ENCODE results near the gene KCNJ6. TPM values are rescaled to one million over a fixed set of nuclear protein-coding genes. Genes with fewer than 3 reads are reported as not detected.

Gene KCNJ6
- total and polyA plus RNA-seq, 2 of the 8 experiments (the other 6 are each of a cell fraction or from before 2014, with no cell fraction given) = 0.51 to 1.2 TPM

- no peak overlapping the region for H3K9ac ChIP-seq (replicated peaks in 1 of 4; ENCODE audit: extremely low read depth in 1 of 4, low read depth in 3 of 4, low read length in 3 of 4)
- H3K27me3 ChIP-seq (replicated peaks in 1 of 4; ENCODE audit: control insufficient read depth in 3 of 4, extremely low read depth in 1 of 4, insufficient read depth in 3 of 4, low read length in 3 of 4) = no peaks in the 10 kb centered on the region
- H2BK15ac ChIP-seq (ENCODE audit: low read length) = no peak overlapping the region
- no peak overlapping the region for H3K4me2 ChIP-seq (ENCODE audit: insufficient read depth in 1 of 2, low read depth in 2 of 2, low read length in 2 of 2)
- no peak overlapping the region for H2BK5ac ChIP-seq (ENCODE audit: low read depth, low read length)
- ChIA-PET CTCF (ENCODE audit: partially characterized antibody) (interaction anchor here (1.2 kb wide), 2 partner anchors 20 to 23 kb away, joined by 3 read pairs; partner anchors contain the start of gene KCNJ6), POLR2A (ENCODE audit: partially characterized antibody) (no interaction called here)
- H3K79me1 ChIP-seq (ENCODE audit: low read depth, low read length) = no peaks in the 10 kb centered on the region
- H3K4me3 ChIP-seq (ENCODE audit: extremely low read depth in 1 of 4, insufficient read depth in 2 of 4, low read depth in 3 of 4, low read length in 4 of 4) = no peak overlapping the region
- H3K9me3 ChIP-seq (ENCODE audit: insufficient read depth in 2 of 2, low read depth in 1 of 2, low read length in 1 of 2) = no peaks in the 10 kb centered on the region; a peak in 1 of 4 replicates
- H2AFZ ChIP-seq (ENCODE audit: low read length) = no peak overlapping the region
- H4K8ac ChIP-seq (ENCODE audit: extremely low read depth, insufficient read depth, low read length) = no peak overlapping the region
- no peak overlapping the region for H4K91ac ChIP-seq (replicated peaks; ENCODE audit: insufficient read length, low read length)
- no peak overlapping the region for H2BK20ac ChIP-seq (ENCODE audit: low read length)
- WGBS, 2 experiments (ENCODE audit: extremely low coverage in 1 of 2, insufficient coverage in 1 of 2, insufficient read length in 1 of 2, insufficient replicate concordance in 2 of 2, low coverage in 1 of 2, low lambda C conversion rate in 2 of 2, missing lambda C conversion rate in 1 of 2) = 91% methylated on average over 5 of the region's 5 CpGs; no CpG with 5 or more reads in 1 of the 2 experiments
- H3K79me2 ChIP-seq (ENCODE audit: control insufficient read depth in 1 of 2, insufficient read depth in 2 of 2, low read length in 2 of 2) = no peaks in the 10 kb centered on the region
- H3K23me2 ChIP-seq (ENCODE audit: low read depth, low read length) = no peaks in the 10 kb centered on the region
- H3K14ac ChIP-seq (ENCODE audit: insufficient read length) = no peak overlapping the region
- no peak overlapping the region for H3K18ac ChIP-seq (ENCODE audit: extremely low read depth, low read length)
- no peaks in the 10 kb centered on the region for H4K20me1 ChIP-seq (replicated peaks in 1 of 2; ENCODE audit: control insufficient read depth in 1 of 2, insufficient read depth in 2 of 2, low read length in 2 of 2)
- H2AK5ac ChIP-seq (ENCODE audit: low read depth, low read length) = no peak overlapping the region
- DNase-seq (ENCODE audit: low read depth in 1 of 2, low spot score in 2 of 2) = no peak
- H3K23ac ChIP-seq (ENCODE audit: insufficient read length) = no peak overlapping the region
- H4K5ac ChIP-seq (ENCODE audit: insufficient read length, low read depth, low read length) = no peak overlapping the region
- no peak overlapping the region for H3K27ac ChIP-seq (ENCODE audit: low read depth, low read length)
- H2BK12ac ChIP-seq (ENCODE audit: low read depth, low read length) = no peak overlapping the region
- H3K36me3 ChIP-seq (ENCODE audit: control insufficient read depth in 2 of 4, insufficient read depth in 4 of 4, low read length in 3 of 4) = no peaks in the 10 kb centered on the region
- FAIRE-seq = no peak
- H3K4ac ChIP-seq (replicated peaks; ENCODE audit: insufficient read length, low read depth, low read length) = no peak overlapping the region
- peaks cover 0 to under 1% (median 0%) of the 10 kb centered on the region in 4 experiments; a peak in 1 of 7 replicates for H3K4me1 ChIP-seq (replicated peaks in 1 of 4; ENCODE audit: control insufficient read depth in 3 of 4, insufficient read depth in 4 of 4, low read length in 3 of 4)
- no peak overlapping the region for H2BK120ac ChIP-seq (replicated peaks; ENCODE audit: low read depth, low read length)
- no peak overlapping the region for H3K56ac ChIP-seq (replicated peaks; ENCODE audit: insufficient read length, low read depth, low read length)
- TF ChIP-seq SRF (IDR thresholded peaks at IDR 0.05; ENCODE audit: low read depth, low read length) = no peak
- TF ChIP-seq GTF2F1 (IDR thresholded peaks at IDR 0.05; ENCODE audit: borderline replicate concordance, low read depth, low read length) = no peak
- TF ChIP-seq EGR1 (IDR thresholded peaks at IDR 0.05; ENCODE audit: borderline replicate concordance, low read depth, low read length) = no peak
- TF ChIP-seq FOSL1 (IDR thresholded peaks at IDR 0.05; ENCODE audit: insufficient read depth, low read depth, low read length) = no peak
Measured at GRCh38 chr21:37896788-37897187, 19.5 kb downstream of the KCNJ6 start.
